ENCODE data around the gene DDIT4L. TPM values are rescaled to one million over a fixed set of nuclear protein-coding genes. Genes with fewer than 3 reads are reported as not detected.

Gene DDIT4L
- total and polyA plus RNA-seq, 2 donors (not counting 3 experiments of a cell fraction or from before 2014, with no cell fraction given) = 0.73 to 2.0 TPM

DNA sequence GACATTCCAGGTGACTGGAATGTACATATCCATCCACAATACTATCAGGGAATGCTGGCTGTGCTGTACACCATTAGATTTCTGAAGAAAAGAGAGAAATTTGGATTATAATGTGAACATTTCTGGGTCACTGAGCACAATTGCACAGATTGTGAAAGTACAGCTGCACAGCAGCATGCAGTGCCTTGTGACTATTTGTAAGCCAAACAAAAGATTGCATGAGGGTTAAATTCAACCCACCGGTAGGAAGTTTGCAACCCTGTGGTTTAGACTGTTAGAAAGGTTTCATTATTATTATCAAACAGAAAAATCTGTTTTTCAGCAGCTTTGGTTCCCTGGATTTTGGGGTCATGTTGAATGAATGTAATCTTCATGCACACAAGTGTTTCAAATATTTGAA lies 24.5 kb downstream of the DDIT4L start:
- H3K36me3 ChIP-seq (ENCODE audit: control insufficient read depth in 2 of 2, extremely low read depth in 1 of 2, insufficient read depth in 2 of 2, low read length in 2 of 2) = no peaks in the 10 kb centered on the region
- FAIRE-seq (no peak), DNase-seq (ENCODE audit: low read depth, low spot score) (no peak)
- TF ChIP-seq FOS (IDR thresholded peaks at IDR 0.05; ENCODE audit: borderline replicate concordance, insufficient read depth, low read length) (no peak), MYC (IDR thresholded peaks at IDR 0.05; ENCODE audit: low read depth, low read length) (no peak), POLR2AphosphoS5 (IDR thresholded peaks at IDR 0.05; ENCODE audit: insufficient read depth, low read depth, low read length) (no peak), EZH2 (IDR thresholded peaks at IDR 0.05; ENCODE audit: borderline replicate concordance, low read depth, low read length, severe bottlenecking) (no peak), GATA2 (IDR thresholded peaks at IDR 0.05; ENCODE audit: insufficient read depth, insufficient read length, low read depth, low read length) (no peak), JUN (IDR thresholded peaks at IDR 0.05; ENCODE audit: borderline replicate concordance, insufficient read depth, insufficient read length, low read depth) (no peak), POLR2A (IDR thresholded peaks at IDR 0.05; ENCODE audit: low read depth, low read length) (no peak)
- TF ChIP-seq, protein P1, sequence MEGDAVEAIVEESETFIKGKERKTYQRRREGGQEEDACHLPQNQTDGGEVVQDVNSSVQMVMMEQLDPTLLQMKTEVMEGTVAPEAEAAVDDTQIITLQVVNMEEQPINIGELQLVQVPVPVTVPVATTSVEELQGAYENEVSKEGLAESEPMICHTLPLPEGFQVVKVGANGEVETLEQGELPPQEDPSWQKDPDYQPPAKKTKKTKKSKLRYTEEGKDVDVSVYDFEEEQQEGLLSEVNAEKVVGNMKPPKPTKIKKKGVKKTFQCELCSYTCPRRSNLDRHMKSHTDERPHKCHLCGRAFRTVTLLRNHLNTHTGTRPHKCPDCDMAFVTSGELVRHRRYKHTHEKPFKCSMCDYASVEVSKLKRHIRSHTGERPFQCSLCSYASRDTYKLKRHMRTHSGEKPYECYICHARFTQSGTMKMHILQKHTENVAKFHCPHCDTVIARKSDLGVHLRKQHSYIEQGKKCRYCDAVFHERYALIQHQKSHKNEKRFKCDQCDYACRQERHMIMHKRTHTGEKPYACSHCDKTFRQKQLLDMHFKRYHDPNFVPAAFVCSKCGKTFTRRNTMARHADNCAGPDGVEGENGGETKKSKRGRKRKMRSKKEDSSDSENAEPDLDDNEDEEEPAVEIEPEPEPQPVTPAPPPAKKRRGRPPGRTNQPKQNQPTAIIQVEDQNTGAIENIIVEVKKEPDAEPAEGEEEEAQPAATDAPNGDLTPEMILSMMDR (IDR thresholded peaks at IDR 0.05; ENCODE audit: extremely low read depth in 1 of 2, insufficient read depth in 1 of 2, low read depth in 1 of 2, low read length in 2 of 2) = no peak
- TF ChIP-seq, protein P2, sequence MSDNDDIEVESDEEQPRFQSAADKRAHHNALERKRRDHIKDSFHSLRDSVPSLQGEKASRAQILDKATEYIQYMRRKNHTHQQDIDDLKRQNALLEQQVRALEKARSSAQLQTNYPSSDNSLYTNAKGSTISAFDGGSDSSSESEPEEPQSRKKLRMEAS (IDR thresholded peaks at IDR 0.05; ENCODE audit: insufficient read depth, insufficient read length) = no peak
- H3K79me2 ChIP-seq (ENCODE audit: control insufficient read depth, insufficient read depth, low read length) = no peaks in the 10 kb centered on the region
- no peaks in the 10 kb centered on the region for H3K9me3 ChIP-seq (replicated peaks; ENCODE audit: control insufficient read depth, insufficient read depth, low read length)
- H3K27me3 ChIP-seq (ENCODE audit: control insufficient read depth in 2 of 2, insufficient read depth in 2 of 2, low read length in 2 of 2) = no peaks in the 10 kb centered on the region
- no peak overlapping the region for H2AFZ ChIP-seq (ENCODE audit: low read depth, low read length)
- no peak overlapping the region for H3K9ac ChIP-seq (replicated peaks; ENCODE audit: extremely low read depth, insufficient read depth, low read length)
- no peak overlapping the region for H3K27ac ChIP-seq (ENCODE audit: insufficient read depth, low read depth, low read length)
- CTCF ChIA-PET = no interaction called here
- intact Hi-C loops (cut with micrococcal nuclease) (no loop called here), dilution Hi-C loops (cut with MboI; ENCODE audit: extremely low pct_ligation_motif_present, low sequenced_read_pairs) (no loop called here)
- no TSS peak for BruUV-seq (replicated peaks)
- no peak overlapping the region for H3K4me3 ChIP-seq (replicated peaks in 1 of 3; ENCODE audit: insufficient read depth in 1 of 3, low read depth in 1 of 3, low read length in 3 of 3)
- POLR2A ChIA-PET = no interaction called here
- H3K4me1 ChIP-seq (ENCODE audit: control insufficient read depth, extremely low read depth, insufficient read depth, low read length) = peaks cover 2% of the 10 kb centered on the region
- no peaks in the 10 kb centered on the region for H3K9me1 ChIP-seq (replicated peaks; ENCODE audit: control insufficient read depth, extremely low read depth, insufficient read depth, low read length)
- no peak overlapping the region for H3K4me2 ChIP-seq (ENCODE audit: insufficient read depth, low read length)
- H4K20me1 ChIP-seq (replicated peaks; ENCODE audit: control insufficient read depth, extremely low read depth, insufficient read depth, low read length) = no peaks in the 10 kb centered on the region

Data from endothelial cell of umbilical vein (primary cell).